GM21717 (cell line): ENCODE results near the gene RBP5.

Experiments used
- ATAC-seq: cut with Tn5 transposase; IDR thresholded peaks from one replicate; pipeline ENCODE4 v1.9.1; 2021; ENCODE audit warnings: mild to moderate bottlenecking, moderate library complexity; ENCODE audit not compliant: unreplicated experiment

RBP5 gene

DNA sequence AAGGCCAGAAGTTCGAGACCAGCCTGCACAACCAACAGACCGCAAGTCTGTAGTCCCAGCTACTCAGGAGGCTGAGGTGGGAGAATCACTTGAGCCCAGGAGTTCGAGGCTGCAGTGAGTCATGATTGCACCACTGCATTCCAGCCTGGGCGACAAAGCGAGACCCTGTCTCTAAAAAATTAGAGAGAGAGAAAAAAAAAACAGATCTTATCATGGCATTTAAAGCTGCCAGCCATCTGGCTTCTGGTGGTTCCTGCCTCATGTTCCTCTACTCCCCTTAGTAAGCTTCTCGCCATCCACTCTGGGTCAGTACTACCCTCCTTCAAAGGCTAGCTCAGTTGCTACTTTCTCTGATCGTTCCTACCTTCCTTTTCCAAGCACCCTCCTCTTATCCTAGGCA is 17.5 kb upstream of the RBP5 start:
- ATAC-seq = no peak

GRCh38 chr12:7145671-7146070 is 17.0 kb upstream of the RBP5 start:
- ATAC-seq = no peak

- ATAC-seq = no peak
These were observed 15.9 kb upstream of the RBP5 start for GRCh38 chr12:7144414-7145120.

GRCh38 chr12:7143564-7143963 is 14.9 kb upstream of the RBP5 start:
- no peak for ATAC-seq

DNA sequence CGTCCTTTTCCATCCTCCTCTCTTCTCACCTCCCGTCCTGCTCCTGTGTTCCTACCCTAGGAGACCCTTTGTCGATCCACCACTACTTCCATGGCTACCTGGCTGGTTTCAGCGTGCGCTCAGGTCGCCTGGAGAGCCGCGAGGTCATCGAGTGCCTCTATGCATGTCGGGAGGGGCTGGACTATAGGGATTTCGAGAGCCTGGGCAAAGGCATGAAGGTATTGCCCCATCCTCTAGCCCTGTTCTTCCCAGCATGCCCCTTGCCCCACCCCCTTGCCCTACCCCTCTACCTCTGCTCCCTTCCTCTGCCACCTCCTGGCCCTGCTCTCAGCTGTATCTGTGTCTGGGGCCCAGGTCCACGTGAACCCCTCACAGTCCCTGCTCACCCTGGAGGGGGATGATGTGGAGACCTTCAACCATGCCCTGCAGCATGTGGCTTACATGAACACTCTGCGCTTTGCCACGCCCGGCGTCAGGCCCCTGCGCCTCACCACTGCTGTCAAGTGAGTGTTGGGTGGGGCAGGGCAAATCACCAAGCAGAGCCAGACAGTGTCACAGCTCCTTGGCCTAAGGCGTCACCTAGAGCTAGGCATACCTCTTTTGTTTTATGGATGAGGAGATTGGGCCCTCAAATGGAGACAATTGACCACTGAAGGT is 14.2 kb upstream of the RBP5 start:
- ATAC-seq = no peak

DNA sequence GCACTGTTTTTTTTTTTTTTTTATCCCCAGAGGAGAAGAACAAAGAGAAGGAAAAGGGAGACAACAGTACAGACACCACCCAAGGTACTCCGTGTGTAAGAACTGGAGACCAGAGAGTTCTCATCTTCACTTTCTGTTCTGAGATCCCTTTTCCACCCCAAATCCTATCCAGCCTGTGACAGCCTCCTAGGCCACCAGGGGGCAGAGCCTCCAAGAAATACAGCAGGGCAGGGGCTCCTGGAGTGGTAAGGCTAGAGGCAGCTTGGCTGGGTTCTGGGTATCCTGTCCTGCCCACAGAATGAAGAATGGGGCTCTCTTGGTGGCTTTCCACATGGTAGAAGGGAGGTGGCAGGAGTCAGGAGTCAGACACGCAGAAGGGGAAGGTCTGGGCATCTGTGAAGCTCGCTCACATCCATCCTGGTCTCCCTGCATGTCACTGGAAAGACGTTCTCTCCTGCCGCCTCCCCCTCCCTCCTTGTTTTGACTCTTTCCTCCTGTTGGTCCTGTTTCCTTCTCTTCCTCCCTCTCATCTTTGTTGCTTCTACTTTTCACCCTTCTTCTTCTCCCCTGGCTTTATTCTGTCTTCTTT is 13.5 kb upstream of the RBP5 start:
- no peak for ATAC-seq

DNA sequence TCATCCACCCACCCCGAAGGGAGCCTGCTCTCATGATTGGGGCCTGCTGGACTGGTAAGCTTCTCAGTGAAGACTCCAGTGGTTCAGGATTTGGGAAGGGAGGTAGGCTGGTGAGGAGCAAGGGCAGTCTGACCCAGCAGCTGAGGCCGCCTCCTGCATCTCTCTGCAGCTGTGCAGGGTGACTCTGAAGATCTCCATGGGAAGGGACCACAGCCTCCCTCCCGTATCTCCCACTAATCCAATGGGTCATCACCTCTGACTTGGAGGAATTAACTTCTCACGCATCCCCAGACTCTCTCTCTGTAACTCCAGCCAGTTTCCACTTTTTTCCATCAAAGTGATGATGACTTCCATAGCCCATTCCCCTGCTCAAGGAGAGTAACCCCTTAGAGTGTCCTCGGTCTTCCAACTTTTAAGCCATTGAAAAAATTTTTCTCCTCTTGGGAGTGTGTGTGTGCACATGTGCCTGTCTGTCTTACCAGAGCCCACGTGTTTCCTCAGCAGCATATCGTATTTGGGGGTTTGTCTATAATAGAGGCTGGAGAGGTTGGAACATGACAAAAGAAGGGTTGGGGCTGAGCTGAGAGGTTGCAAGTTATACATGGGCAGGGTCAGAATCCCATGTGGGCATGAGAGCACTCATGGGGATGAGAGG is 12.8 kb upstream of the RBP5 start:
- no peak for ATAC-seq

DNA sequence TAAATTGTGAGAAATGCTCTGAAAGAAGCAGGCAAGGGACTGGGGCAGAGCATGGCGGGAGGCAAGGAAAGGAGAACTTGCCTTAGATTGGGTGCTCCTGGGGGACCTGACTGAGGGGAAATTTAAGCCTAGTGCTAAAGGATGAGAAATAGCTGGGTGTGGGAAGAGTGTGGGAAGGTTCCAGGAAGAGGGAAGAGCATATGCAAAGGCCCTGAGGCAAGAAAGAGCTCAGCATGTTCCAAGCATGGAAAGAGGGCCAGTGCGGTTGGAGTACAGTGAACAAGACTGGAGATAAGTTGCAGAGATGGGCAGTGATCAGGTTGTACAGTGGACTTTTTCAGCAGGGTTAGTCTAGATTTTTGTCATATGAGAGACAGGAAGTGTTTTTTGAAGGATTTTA is 10.5 kb upstream of the RBP5 start:
- no peak for ATAC-seq

DNA sequence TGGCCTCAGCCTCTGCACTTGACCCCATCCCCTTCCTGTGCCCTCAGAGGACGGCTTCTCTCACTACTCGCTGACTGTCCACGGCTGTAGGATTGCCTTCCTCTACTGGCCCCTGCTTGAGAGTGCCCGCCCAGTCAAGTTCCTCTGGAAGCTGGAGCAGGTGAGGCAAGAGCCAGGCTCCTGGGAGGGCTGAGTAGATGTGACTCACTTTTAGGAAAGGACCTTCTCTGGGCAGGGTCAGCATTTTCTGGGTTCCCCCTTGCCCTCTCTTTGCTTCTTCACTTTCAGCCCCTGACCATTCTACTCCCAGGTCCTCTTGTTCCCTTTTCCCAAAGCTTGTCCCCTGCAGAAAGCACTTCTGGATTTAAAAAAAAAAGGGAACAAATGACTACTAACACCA is 9.2 kb upstream of the RBP5 start:
- no peak for ATAC-seq

GRCh38 chr12:7136676-7137075 is 8.0 kb upstream of the RBP5 start:
- no peak for ATAC-seq

GRCh38 chr12:7136071-7136470 is 7.4 kb upstream of the RBP5 start:
- ATAC-seq = no peak

- no peak for ATAC-seq
These were observed 5.9 kb upstream of the RBP5 start for GRCh38 chr12:7134396-7135166.

DNA sequence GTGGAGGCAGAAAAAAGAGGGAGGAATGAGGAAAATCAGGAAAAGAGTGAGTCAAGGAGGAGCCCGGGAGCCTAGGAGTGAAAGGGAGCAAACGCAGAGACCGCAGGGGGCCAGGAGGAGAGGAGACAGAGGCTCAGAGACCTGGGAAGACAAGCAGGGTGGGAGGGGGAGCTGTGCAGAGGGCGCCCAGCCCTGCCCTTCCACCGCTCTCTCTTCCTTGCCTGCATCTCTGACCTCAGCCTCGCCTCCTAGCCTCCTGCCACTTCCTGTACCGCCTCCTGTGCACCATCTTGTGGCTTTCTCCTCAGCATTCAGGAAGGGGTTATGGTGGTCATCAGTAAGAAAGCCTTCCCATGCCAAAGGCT is 2.8 kb upstream of the RBP5 start:
- no peak for ATAC-seq

DNA sequence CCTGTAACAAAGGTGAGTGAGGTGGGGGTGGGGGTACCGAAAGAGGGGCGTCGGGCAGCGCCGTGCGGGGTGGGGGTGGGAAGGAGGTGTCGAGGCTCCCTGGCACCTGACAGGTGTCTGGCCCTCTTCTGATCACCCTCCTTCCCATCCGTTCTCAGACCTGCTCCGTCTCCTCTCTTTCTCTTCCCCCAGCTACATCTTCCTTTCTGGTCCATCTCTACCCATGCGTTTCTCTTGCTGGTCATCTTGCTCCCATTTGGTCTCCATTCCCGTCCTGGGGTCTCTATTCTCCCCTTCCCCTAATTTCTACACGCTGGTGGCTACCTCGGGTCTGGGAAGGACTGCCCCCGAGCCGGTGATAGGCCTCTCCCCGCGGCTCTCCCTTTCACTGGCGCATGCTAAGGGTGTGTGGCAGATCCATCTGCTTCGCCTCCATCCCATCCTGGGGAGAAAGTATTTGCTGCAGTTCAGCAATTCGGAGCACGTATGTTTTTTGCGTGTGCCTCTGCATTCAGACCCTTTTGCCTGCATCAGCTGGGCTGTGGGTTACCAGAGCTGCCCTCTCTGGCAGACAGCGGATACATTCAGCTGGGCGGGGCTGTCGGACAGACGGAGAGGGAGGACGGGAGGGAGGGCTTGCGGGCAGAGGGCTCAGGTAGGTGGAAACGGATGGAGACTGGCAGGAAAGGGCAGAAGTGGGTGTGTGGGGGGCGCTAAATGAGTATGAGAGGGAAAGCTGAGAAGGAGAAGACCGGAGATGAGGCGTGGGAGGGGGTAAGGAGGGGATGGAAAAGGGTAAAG is 2.2 kb upstream of the RBP5 start:
- ATAC-seq = peak; percentile 33

- ATAC-seq = peak; percentile 63
These were observed 1.4 kb upstream of the RBP5 start, which contains the start of gene CLSTN3 for GRCh38 chr12:7129872-7130691. Gene CLSTN3 (plus strand): TSS chr12:7130371. CDS start chr12:7130649, 278 bp downstream.

DNA sequence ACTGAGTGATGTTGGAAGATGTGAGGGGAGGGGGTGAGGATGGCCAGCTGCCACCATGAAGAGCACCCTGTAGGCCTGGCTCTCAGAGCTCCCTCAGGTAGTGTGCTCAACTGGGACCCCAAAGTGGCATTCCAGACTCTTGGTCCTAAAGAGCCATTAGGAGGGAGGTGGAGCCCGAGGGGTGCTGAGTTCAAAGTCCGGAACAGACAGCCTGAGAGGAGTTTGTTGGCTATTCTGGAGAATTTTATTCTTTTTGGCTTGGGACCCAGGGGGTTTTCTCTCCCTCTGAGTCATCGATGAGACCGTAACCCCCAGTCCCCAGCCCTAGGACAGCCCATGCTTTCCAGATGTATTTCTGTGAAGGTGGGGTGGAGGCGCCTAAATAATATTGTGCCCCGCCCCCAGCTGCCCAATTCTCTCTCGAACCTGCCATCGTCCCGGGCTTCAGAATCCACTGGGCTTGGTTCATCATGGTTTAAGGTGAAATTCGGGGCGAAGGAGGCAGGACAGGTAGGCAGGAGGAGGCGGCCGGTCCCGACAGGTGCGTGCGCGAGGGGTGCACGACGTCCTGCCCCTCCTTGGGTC is 690 bp upstream of the RBP5 start:
- no peak for ATAC-seq

- no peak for ATAC-seq
These were observed 618 bp downstream of the RBP5 start for GRCh38 chr12:7127916-7128626.

DNA sequence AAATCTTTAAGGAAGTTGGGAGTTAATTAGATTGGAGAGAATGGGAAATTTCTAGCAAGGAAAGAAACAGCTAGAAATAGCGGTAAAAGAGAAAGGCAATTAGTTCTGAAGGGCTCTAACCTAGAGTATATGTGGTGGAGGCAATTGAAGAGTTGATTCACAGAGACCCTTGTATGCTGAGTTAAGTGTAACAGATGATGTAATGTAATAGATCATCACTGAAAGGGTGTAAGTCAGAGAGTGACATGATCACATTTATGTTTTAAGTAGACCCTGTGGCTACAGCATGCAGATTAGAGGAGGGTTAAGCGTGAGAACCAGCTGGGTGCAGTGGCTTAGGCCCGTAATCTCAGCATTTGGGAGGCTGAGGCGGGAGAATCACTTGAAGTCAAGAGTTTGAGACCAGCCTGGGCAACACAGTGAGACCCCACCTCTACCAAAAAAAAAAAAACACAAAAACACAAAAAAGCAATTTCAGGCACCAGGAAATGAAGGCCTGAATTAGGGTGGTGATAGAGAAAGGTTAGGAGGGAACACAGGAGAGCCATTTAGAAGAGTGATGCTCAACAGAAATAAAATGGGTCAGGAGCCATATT is 3.0 kb downstream of the RBP5 start:
- no peak for ATAC-seq
